Measurements from ENCODE around the gene TXNDC9.
"Not testable (repeated sequence)": the region's sequence is repeated elsewhere in the genome, so short reads cannot be mapped to it uniquely, and the experiment has no call there.

The TXNDC9 gene

GRCh38 chr2:99356853-99357252 is 20.7 kb upstream of the TXNDC9 start:
- no peaks in the 10 kb centered on the region for H3K36me3 ChIP-seq (ENCODE audit: control insufficient read depth, insufficient read depth, low read length)
- no peak overlapping the region for H3K27ac ChIP-seq
- no peak overlapping the region for H2AFZ ChIP-seq
- H3K4me2 ChIP-seq (ENCODE audit: low read length) = no peak overlapping the region
- H3K9ac ChIP-seq = no peak overlapping the region
- no peaks in the 10 kb centered on the region for H3K27me3 ChIP-seq (ENCODE audit: control insufficient read depth, insufficient read depth, low read length)
- peaks cover 21% of the 10 kb centered on the region for H3K79me2 ChIP-seq
- no peak overlapping the region for H3K4me3 ChIP-seq (ENCODE audit: low read depth, low read length)
- H3K9me3 ChIP-seq (ENCODE audit: control insufficient read depth, low read length) = no peaks in the 10 kb centered on the region
- no peak for TF ChIP-seq CTCF (IDR thresholded peaks at IDR 0.05)
- H3K4me1 ChIP-seq = peaks cover 7% of the 10 kb centered on the region

DNA sequence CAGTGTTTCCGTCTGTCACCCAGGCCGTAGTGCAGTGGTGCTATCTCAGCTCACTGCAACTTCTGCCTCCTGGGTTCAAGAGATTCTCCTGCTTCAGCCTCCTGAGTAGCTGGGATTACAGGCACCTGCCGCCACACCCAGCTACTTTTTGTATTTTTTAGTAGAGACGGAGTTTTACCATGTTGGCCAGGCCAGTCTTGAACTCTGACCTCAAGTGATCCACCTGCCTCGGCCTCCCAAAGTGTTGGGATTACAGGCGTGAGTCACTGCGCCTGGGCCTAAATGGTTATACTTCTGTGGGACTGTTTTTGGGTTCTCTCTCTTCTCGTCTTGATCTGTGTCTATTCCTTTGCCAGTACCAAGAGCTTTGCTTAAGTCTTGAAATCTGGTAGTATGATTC is 18.7 kb upstream of the TXNDC9 start:
- not testable (repeated sequence) for H3K27ac ChIP-seq; H3K9me3 ChIP-seq (ENCODE audit: control insufficient read depth, low read length); H3K27me3 ChIP-seq (ENCODE audit: control insufficient read depth, insufficient read depth, low read length); H3K4me3 ChIP-seq (ENCODE audit: low read depth, low read length); H3K9ac ChIP-seq; H3K4me1 ChIP-seq; H2AFZ ChIP-seq; H3K4me2 ChIP-seq (ENCODE audit: low read length); H3K36me3 ChIP-seq (ENCODE audit: control insufficient read depth, insufficient read depth, low read length)
- H3K79me2 ChIP-seq = peaks cover 30% of the 10 kb centered on the region

- Histone ChIP-seq H3K79me2 (peaks cover 30% of the 10 kb centered on the region), H3K9ac (no peak overlapping the region), H3K4me3 (ENCODE audit: low read depth, low read length) (no peak overlapping the region), H3K27me3 (ENCODE audit: control insufficient read depth, insufficient read depth, low read length) (no peaks in the 10 kb centered on the region), H3K9me3 (ENCODE audit: control insufficient read depth, low read length) (no peaks in the 10 kb centered on the region), H3K27ac (no peak overlapping the region), H3K4me1 (peaks cover 3% of the 10 kb centered on the region), H3K36me3 (ENCODE audit: control insufficient read depth, insufficient read depth, low read length) (no peaks in the 10 kb centered on the region), H2AFZ (no peak overlapping the region), H3K4me2 (ENCODE audit: low read length) (no peak overlapping the region)
- TF ChIP-seq CTCF (IDR thresholded peaks at IDR 0.05) = no peak
Measured at GRCh38 chr2:99354070-99354469, 17.9 kb upstream of the TXNDC9 start.

GRCh38 chr2:99350194-99350593 is 14.1 kb upstream of the TXNDC9 start:
- Histone ChIP-seq H3K4me3 (ENCODE audit: low read depth, low read length) (no peak overlapping the region), H3K27me3 (ENCODE audit: control insufficient read depth, insufficient read depth, low read length) (no peaks in the 10 kb centered on the region), H3K36me3 (ENCODE audit: control insufficient read depth, insufficient read depth, low read length) (no peaks in the 10 kb centered on the region), H3K4me2 (ENCODE audit: low read length) (no peak overlapping the region), H3K9me3 (ENCODE audit: control insufficient read depth, low read length) (no peaks in the 10 kb centered on the region), H3K27ac (no peak overlapping the region), H3K4me1 (no peaks in the 10 kb centered on the region), H3K79me2 (peaks cover 30% of the 10 kb centered on the region), H3K9ac (no peak overlapping the region), H2AFZ (no peak overlapping the region)
- TF ChIP-seq CTCF (IDR thresholded peaks at IDR 0.05) = no peak

- H3K27ac ChIP-seq = no peak overlapping the region
- H3K4me3 ChIP-seq (ENCODE audit: low read depth, low read length) = no peak overlapping the region
- no peak overlapping the region for H3K4me2 ChIP-seq (ENCODE audit: low read length)
- no peaks in the 10 kb centered on the region for H3K27me3 ChIP-seq (ENCODE audit: control insufficient read depth, insufficient read depth, low read length)
- H3K9me3 ChIP-seq (ENCODE audit: control insufficient read depth, low read length) = no peaks in the 10 kb centered on the region
- H2AFZ ChIP-seq = no peak overlapping the region
- no peaks in the 10 kb centered on the region for H3K36me3 ChIP-seq (ENCODE audit: control insufficient read depth, insufficient read depth, low read length)
- H3K79me2 ChIP-seq = peaks cover 44% of the 10 kb centered on the region
- TF ChIP-seq CTCF (IDR thresholded peaks at IDR 0.05) = no peak
- no peaks in the 10 kb centered on the region for H3K4me1 ChIP-seq
- no peak overlapping the region for H3K9ac ChIP-seq
Measured at GRCh38 chr2:99348173-99348572, 12.0 kb upstream of the TXNDC9 start.

Measured in parathyroid adenoma (tissue), 2 donors.